ENCODE measurements around the gene SHC3.

SHC3 gene

DNA sequence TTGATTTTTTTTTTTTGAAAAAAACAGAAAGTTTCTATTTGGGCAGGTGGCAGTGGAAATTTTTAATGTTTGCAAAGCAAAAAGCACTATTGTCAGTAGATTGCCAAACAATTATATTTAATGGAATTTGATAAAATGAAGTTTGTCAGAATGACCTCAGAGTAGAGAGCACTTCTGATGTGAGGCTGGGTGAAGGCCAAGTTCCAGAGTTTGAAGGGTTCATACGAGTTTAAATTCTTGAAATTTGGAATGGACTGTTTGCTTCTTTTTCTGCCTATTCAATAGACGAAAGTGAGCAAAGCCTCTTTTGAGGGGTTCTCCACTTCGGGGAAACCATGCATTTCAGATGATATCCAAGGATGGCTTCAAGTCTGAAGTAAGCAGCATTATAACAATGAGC lies 7.4 kb downstream of the SHC3 start:
- Mint-ChIP-seq H3K4me1 (no peaks in the 10 kb centered on the region), H3K9me3 (no peaks in the 10 kb centered on the region), H3K36me3 (ENCODE audit: low read depth) (no peaks in the 10 kb centered on the region), H3K27me3 (ENCODE audit: low read depth) (peaks cover 50% of the 10 kb centered on the region), H3K4me3 (no peak overlapping the region), H3K27ac (no peak overlapping the region)
- TF ChIP-seq, protein P1, sequence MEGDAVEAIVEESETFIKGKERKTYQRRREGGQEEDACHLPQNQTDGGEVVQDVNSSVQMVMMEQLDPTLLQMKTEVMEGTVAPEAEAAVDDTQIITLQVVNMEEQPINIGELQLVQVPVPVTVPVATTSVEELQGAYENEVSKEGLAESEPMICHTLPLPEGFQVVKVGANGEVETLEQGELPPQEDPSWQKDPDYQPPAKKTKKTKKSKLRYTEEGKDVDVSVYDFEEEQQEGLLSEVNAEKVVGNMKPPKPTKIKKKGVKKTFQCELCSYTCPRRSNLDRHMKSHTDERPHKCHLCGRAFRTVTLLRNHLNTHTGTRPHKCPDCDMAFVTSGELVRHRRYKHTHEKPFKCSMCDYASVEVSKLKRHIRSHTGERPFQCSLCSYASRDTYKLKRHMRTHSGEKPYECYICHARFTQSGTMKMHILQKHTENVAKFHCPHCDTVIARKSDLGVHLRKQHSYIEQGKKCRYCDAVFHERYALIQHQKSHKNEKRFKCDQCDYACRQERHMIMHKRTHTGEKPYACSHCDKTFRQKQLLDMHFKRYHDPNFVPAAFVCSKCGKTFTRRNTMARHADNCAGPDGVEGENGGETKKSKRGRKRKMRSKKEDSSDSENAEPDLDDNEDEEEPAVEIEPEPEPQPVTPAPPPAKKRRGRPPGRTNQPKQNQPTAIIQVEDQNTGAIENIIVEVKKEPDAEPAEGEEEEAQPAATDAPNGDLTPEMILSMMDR (IDR thresholded peaks at IDR 0.05; ENCODE audit: unreplicated experiment in 3 of 3): no peak

DNA sequence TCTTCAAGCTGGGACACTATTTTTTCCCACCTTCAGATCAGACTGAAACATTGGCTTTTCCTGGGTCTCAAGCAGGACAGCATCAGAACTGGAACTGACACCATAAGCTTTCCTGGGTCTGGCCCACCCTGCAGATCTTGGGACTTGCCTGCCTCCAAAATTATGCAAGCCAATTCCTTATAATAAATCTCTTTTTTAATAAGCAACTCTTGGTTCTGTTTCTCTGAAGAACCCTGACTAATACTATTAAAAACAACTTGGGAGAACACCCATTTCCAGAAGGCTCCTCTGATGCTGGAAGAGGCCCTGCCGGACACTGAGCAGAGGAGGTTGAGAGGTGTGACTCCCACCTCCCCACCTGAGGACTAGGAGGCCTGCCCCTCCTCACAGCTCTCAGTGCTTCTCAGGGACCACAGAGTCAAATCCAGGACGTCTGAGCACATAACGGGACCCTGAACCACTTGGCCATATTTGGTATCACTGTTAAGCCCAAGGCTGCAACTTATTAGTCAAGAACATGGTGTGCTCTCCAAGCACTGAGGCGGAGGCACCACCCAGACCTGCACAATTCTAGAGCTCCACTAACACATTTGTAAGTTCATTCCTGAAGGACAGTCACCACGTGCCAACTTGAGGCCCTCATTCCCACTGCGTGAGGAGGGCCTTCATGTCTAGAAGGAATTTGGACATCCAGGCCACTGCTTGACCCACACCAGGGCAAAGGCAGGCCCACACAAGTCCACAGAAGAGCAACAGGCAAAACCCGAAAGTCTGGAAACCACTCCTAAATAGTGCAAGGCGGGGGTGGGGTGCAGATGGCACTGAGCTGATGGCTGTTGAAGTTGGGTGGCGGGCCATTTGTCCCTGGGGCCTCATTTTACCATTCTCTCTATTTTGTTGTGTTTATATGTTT lies 9.5 kb downstream of the SHC3 start:
- H3K9me3 Mint-ChIP-seq: no peaks in the 10 kb centered on the region
- H3K4me1 Mint-ChIP-seq: no peaks in the 10 kb centered on the region
- TF ChIP-seq, protein P1 (IDR thresholded peaks at IDR 0.05; ENCODE audit: unreplicated experiment in 3 of 3): no peak
- no peak overlapping the region for H3K4me3 Mint-ChIP-seq
- peaks cover 30% of the 10 kb centered on the region for H3K27me3 Mint-ChIP-seq (ENCODE audit: low read depth)
- no peak overlapping the region for H3K27ac Mint-ChIP-seq
- no peaks in the 10 kb centered on the region for H3K36me3 Mint-ChIP-seq (ENCODE audit: low read depth)

DNA sequence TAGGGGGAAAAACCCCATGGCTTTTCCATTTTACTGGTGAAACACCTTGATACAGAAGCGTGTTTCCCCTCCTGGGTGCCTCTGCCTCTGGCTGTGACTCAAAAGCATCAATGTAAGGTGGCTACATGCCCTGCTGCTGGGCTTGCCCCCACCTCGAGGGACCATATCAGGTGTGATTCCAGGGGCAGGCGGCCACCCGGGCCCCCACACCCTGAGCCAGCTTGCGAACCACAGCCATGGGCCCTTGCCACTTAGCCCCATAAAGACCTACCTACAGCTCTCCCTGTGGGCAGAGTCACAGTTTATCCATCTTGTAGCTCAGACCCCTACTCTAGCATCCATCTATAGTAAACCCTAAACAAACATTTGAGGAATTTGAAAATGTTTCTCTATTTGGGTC lies 10.8 kb downstream of the SHC3 start:
- no peaks in the 10 kb centered on the region for H3K4me1 Mint-ChIP-seq
- no peaks in the 10 kb centered on the region for H3K36me3 Mint-ChIP-seq (ENCODE audit: low read depth)
- TF ChIP-seq, protein P1 (IDR thresholded peaks at IDR 0.05; ENCODE audit: unreplicated experiment in 3 of 3): no peak
- H3K27ac Mint-ChIP-seq: no peak overlapping the region
- H3K27me3 Mint-ChIP-seq (ENCODE audit: low read depth): peaks cover 19% of the 10 kb centered on the region
- H3K4me3 Mint-ChIP-seq: no peak overlapping the region
- H3K9me3 Mint-ChIP-seq: no peaks in the 10 kb centered on the region

DNA sequence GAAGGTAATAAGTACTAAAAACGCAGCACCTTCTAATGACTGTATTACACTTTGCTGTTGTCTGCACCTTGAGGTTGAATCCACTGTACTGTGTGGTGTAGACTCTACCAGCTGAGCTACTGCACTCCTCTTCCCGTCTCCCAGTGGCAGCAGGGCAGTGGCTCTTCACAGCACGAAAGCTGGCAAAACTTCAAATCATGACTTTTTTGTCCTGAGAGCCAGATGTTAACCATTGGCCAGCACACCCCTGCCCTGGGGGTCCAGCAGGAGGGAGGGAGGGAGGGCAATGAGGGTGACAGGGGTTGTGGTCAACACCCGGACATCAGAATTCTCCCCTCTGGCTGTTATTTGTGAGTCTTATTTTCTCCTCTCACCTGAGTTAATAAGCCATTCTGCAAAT lies 11.8 kb downstream of the SHC3 start:
- H3K4me3 Mint-ChIP-seq: no peak overlapping the region

DNA sequence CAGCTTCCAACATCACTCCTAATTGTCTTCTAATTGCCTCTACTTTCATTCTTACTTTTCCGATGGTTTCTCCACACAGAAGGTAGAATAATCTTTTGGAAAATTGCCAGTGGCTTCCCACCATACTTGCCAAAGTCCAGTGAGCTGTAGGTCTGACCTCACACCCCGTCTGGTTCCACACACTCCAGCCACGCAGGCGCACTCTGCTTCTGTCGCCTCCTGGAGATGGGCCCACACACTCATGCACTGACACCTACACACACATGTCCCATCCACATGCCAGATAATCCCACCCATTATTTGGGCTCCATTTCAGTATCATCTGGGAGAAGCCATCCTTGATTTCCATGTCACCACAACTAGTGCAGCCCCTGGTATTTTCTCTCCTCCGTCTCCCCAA lies 12.7 kb downstream of the SHC3 start:
- Mint-ChIP-seq H3K4me3 (no peak overlapping the region), H3K36me3 (ENCODE audit: low read depth) (no peaks in the 10 kb centered on the region), H3K9me3 (peaks cover 6% of the 10 kb centered on the region), H3K27me3 (ENCODE audit: low read depth) (peaks cover 11% of the 10 kb centered on the region), H3K4me1 (no peaks in the 10 kb centered on the region), H3K27ac (no peak overlapping the region)
- TF ChIP-seq, protein P1 (IDR thresholded peaks at IDR 0.05; ENCODE audit: unreplicated experiment in 3 of 3): no peak

More for the DNA sequence above, 11.8 kb downstream of the SHC3 start:
- TF ChIP-seq, protein P1 (IDR thresholded peaks at IDR 0.05; ENCODE audit: unreplicated experiment in 3 of 3): no peak
- H3K36me3 Mint-ChIP-seq (ENCODE audit: low read depth): no peaks in the 10 kb centered on the region
- peaks cover 12% of the 10 kb centered on the region for H3K27me3 Mint-ChIP-seq (ENCODE audit: low read depth)
- H3K4me1 Mint-ChIP-seq: no peaks in the 10 kb centered on the region
- no peak overlapping the region for H3K27ac Mint-ChIP-seq
- no peaks in the 10 kb centered on the region for H3K9me3 Mint-ChIP-seq

DNA sequence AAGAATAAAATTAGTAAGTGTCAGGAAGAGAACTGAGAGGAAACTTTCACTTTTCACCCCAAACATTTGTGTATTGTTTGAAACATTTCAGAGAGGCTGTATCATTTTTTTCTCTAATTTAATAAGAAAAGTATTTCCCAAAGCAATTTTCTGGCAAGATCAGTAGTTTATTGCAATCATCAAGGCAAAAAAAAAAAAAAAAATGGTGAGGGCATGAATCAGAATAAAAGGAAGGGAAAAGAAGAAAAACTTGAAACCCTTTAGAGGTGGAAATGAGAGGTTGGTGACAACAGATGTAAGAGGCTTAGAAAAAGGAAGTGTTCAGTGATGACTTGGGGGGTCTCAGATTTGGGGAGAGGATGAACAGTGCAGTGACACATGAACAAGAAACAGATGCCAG lies 13.3 kb downstream of the SHC3 start:
- peaks cover 5% of the 10 kb centered on the region for H3K4me1 Mint-ChIP-seq
- no peak overlapping the region for H3K4me3 Mint-ChIP-seq
- H3K27ac Mint-ChIP-seq: no peak overlapping the region
- no peaks in the 10 kb centered on the region for H3K36me3 Mint-ChIP-seq (ENCODE audit: low read depth)
- peaks cover 12% of the 10 kb centered on the region for H3K27me3 Mint-ChIP-seq (ENCODE audit: low read depth)
- peaks cover 6% of the 10 kb centered on the region for H3K9me3 Mint-ChIP-seq
- TF ChIP-seq, protein P1 (IDR thresholded peaks at IDR 0.05; ENCODE audit: unreplicated experiment in 3 of 3): no peak

Data from nephron (organoid).